Kidney (tissue), 14 donors: ENCODE results near the gene CEACAM18. TPM values are rescaled to one million over a fixed set of nuclear protein-coding genes. Genes with fewer than 3 reads are reported as not detected.

Source experiments
- DNase-seq, 5 donors: peaks; one replicate each; pipeline ENCODE4 v3.0.0-alpha.2; 2013 to 2020
- FAIRE-seq: peaks from 2 replicates; lab custom pipeline; 2012; peaks lifted over from hg19 to GRCh38; lab: Jason Lieb, UNC
- H3K27ac ChIP-seq, 2 donors: one replicate each; pipeline ENCODE4 v1.7.0; 2013; ENCODE audit warnings: low read depth in 2 of 2, low read length in 2 of 2, inconsistent platforms in 1 of 2
- H3K27me3 ChIP-seq: one replicate; pipeline ENCODE4 v1.7.1; 2013; ENCODE audit warnings: low read length, inconsistent platforms; ENCODE audit not compliant: control insufficient read depth, insufficient read depth
- H3K36me3 ChIP-seq, 3 donors: one replicate each; pipeline versions ENCODE4 v1.7.0 to v1.7.1; 2013; ENCODE audit warnings: low read length in 3 of 3, control low read depth in 1 of 3, inconsistent platforms in 1 of 3; ENCODE audit not compliant: insufficient read depth in 3 of 3, control insufficient read depth in 2 of 3
- H3K4me1 ChIP-seq, 3 donors: one replicate each; pipeline versions ENCODE4 v1.7.0 to v1.7.1; 2013; ENCODE audit warnings: low read length in 3 of 3, inconsistent platforms in 1 of 3, low read depth in 1 of 3; ENCODE audit not compliant: control insufficient read depth in 2 of 3, insufficient read depth in 2 of 3
- H3K4me3 ChIP-seq, 3 donors: one replicate each; pipeline versions ENCODE4 v1.7.0 to v1.8.1; 2013; ENCODE audit warnings: low read length in 3 of 3, control low read depth in 1 of 3, inconsistent platforms in 1 of 3
- H3K9ac ChIP-seq, 3 donors: one replicate each; pipeline versions ENCODE4 v1.7.0 to v1.7.1; 2013; ENCODE audit warnings: low read length in 3 of 3, control low read depth in 1 of 3, inconsistent platforms in 1 of 3
- H3K9me3 ChIP-seq, 3 donors: one replicate each; pipeline versions ENCODE4 v1.7.0 to v1.7.1; 2013; ENCODE audit warnings: low read length in 3 of 3, control low read depth in 1 of 3, inconsistent platforms in 1 of 3; ENCODE audit not compliant: control insufficient read depth in 2 of 3, insufficient read depth in 1 of 3
- CTCF ChIP-seq: IDR thresholded peaks from 3 replicates; pipeline ENCODE4 v1.5.1; 2012; ENCODE audit warnings: mild to moderate bottlenecking, moderate library complexity, borderline replicate concordance; ENCODE audit not compliant: insufficient read depth; ENCODE audit errors: extremely low read depth
- intact Hi-C: fragments of 100-400 bp; cut with DNase I; formaldehyde crosslinking; loops from one replicate; pipeline ENCODE4 v1.11.1; 2022
- polyA plus RNA-seq: library from polyadenylated mRNA; stranded (reverse); fragments of 350-450 nt; fragmentation: Illumina TruSeq; extraction: RNeasy Lipid Tissue Mini Kit (QIAGEN cat#74804); gene quantifications from one replicate; pipeline ENCODE4 v1.2.3, GENCODE V29; 2014; ENCODE audit warnings: low read depth, low replicate concordance; ENCODE audit not compliant: insufficient read depth
- total RNA-seq: library from RNA; stranded (reverse); fragmentation: NEBNext Ultra II Directional; extraction: Animal tissue kit (Norgen Biotek cat#: 25700); gene quantifications from one replicate; pipeline ENCODE4 v1.2.1, GENCODE V29; 2021
- donor health status: control.
- donor health status: control.
- donor health status: control.
- donor health status: control.
- donor health status: control.
- donor health status: DM: yes; HTN: yes; CAD: no.
- donor health status: Normal renal cell carcinoma (clear cell type).

CEACAM18 gene
- total and polyA plus RNA-seq, 2 donors from 2014 or later: not detected

GRCh38 chr19:51507640-51508058 lies 29.3 kb downstream of the CEACAM18 start:
- Histone ChIP-seq H3K9me3 (no peaks in the 10 kb centered on the region), H3K27me3 (no peaks in the 10 kb centered on the region), H3K36me3 (no peaks in the 10 kb centered on the region), H3K9ac (no peak overlapping the region), H3K27ac (no peak overlapping the region), H3K4me1 (no peaks in the 10 kb centered on the region), H3K4me3 (no peak overlapping the region)
- no peak for TF ChIP-seq CTCF
- FAIRE-seq (no peak), DNase-seq (no peak)
- intact Hi-C loops: no loop called here

GRCh38 chr19:51508059-51508733 lies 29.9 kb downstream of the CEACAM18 start:
- TF ChIP-seq CTCF: no peak
- Histone ChIP-seq H3K4me1 (no peaks in the 10 kb centered on the region), H3K27me3 (no peaks in the 10 kb centered on the region), H3K9me3 (no peaks in the 10 kb centered on the region), H3K4me3 (no peak overlapping the region), H3K36me3 (no peaks in the 10 kb centered on the region), H3K9ac (no peak overlapping the region), H3K27ac (no peak overlapping the region)
- intact Hi-C loops: no loop called here
- FAIRE-seq (no peak), DNase-seq (no peak)

- Histone ChIP-seq H3K9ac (no peak overlapping the region), H3K27ac (no peak overlapping the region), H3K36me3 (no peaks in the 10 kb centered on the region), H3K4me1 (no peaks in the 10 kb centered on the region), H3K9me3 (no peaks in the 10 kb centered on the region), H3K27me3 (no peaks in the 10 kb centered on the region), H3K4me3 (no peak overlapping the region)
- intact Hi-C loops: no loop called here
- FAIRE-seq: no peak
- TF ChIP-seq CTCF: no peak
- peak in 1 of 5 donors; percentile 10 for DNase-seq
These were observed 31.7 kb downstream of the CEACAM18 start for GRCh38 chr19:51509823-51510660.
